ENCODE data around the gene STK39.
"Not testable (repeated sequence)": the region's sequence is repeated elsewhere in the genome, so short reads cannot be mapped to it uniquely, and the experiment has no call there.

The STK39 gene

DNA sequence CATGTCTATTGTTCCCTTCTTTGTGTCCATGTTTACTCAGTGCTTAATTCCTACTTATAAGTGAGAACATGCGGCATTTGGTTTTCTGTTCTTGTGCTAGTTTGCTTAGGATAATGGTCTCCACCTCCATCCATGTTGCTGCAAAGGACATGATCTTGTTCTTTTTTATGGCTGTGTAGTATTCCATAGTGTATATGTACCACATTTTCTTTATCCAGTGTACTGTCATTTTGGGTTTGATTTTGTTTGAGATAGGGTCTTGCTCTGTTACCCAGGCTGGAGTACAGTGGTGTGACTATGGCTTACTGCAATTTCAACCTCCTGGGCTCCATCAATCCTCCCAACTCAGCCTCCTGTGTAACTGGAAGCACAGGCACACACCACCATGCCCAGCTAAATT lies 125.2 kb downstream of the STK39 start:
- DNase-seq; intact Hi-C loops (cut with DNase I): not testable (repeated sequence)

DNA sequence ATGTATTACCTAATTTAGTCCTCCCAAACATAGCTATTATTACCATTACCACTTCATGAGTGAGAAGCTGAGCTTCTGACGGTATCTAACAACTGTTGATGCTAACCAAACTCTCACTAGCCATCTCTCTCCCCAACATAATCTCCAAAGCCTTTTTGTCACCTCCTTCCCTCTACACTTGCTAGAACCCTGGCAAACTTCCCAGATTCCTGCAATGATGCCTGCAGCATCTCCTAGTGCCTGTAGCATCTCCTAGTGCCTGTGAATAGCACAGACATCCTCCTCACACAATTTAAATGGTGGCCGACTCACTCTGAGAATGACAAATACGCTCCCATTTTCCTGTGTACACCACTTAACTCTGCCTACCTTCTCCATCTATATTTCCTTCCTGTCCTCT lies 126.7 kb downstream of the STK39 start:
- intact Hi-C loops (cut with DNase I), result no loop called here

DNA sequence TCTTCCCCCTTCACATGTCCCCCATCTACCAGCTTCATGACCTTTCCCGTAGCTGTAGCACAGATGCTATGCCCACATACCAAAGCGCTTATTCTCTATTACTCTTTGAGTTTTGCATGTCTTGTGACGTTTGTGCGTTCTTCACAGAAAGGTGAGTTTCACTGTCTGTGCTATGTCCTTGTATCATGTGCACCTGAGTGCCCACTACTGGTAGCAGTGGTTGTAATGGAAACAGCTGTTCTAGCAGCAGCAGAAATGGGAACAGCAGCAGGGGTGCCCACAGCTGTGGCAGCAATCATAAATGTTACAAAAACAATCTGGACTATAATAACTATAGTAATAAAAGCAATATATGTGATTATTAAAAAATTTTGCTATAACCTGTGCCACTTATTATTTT lies 127.1 kb downstream of the STK39 start:
- DNase-seq, result no peak
- intact Hi-C loops (cut with DNase I), result no loop called here

More for the DNA sequence above, 126.7 kb downstream of the STK39 start:
- DNase-seq, result peak in 3 of 42 donors; percentile 20 to 46 (median 28)

DNA sequence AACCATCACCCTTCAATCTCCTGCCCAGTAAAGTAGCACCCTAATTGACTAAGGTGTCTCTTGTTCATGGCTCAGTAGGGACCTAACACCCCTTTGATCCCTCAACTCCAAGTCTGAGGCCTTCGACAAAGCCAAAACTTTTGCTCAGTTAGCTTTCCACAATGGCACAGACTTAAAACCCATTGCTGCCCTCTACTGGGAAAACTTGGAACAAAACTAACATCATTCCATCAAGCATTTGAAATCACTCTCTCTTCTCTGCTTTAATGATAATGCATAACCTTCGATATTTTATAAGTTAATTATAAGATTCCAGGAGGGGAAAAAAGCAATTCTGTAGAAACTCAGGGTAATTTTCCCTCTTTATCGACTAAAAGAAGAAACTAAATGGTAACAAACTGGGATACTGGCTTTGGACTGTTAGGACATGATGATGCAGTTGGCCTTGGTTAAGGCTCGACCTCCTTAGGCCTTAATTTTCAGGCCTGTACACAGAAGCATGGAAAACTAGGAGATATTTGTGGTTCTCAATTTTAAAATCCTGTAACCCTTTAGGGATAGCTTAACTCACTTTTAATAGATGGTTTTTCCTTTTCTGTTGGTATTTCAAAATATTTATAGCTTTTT lies 127.8 kb downstream of the STK39 start:
- intact Hi-C loops (cut with DNase I), result loop anchor here (5.0 to 10.0 kb wide), 2 partner anchors 152 to 825 kb away; partner anchors contain the start of gene B3GALT1
- DNase-seq, result peak in 12 of 42 donors; percentile 23 to 79 (median 51)

DNA sequence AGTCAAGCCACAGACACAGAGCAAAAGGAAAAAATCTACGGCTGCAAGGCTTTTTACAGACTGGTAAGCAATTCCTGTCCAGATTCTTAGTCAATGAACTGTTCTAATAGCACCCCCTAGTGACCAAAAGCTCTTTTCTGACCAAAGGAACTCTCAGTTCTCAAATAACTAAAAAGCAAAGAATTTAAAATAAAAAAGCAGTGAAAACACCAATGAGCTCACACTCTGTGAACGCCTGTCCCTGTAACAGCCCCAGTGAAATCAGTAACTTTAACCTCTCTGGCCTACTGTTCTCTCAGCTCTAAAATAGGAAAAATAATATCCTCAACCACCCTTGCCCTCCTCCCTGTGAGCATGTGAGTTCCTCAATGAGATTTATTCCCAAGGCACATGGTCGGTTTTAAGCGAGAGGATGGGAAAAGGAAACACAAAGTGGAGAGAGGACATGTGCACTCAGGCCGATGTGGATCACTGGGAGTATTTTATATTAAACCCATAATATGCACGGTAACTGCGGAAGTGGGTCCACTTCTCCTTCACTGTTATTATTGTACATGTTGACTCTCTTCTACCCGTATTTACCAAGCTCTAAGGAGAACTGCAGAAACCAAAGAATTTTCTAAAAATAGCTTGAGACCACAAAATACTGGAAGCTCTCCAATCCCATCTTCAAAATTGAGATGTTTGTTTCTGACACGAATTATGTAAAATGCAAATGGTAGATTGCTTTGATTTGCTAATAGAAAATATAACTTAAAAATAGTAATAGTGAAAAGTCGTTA lies 128.5 kb downstream of the STK39 start:
- intact Hi-C loops (cut with DNase I), result loop anchor here (5.0 to 10.0 kb wide), 2 partner anchors 152 to 824 kb away; partner anchors contain the start of gene B3GALT1
- DNase-seq, result peak in 12 of 42 donors; percentile 12 to 79 (median 54)

DNA sequence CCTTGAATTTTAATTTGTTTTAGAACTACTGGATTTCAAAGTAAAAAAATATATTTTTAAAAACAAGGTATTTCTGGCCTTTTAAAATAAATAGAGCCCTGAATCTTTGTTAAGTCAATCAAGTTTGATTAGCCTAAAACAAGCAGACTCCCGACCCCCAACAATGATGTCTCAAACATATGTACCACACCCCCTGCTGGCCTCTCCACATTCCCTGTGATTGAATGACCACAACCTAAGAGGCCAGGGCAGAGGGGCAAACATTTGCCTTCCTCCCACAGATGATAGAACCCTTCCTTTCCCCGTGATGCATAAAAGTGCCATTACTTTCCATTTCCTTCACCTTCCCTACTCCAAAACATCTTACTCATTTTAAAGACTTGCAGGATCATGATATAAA lies 130.9 kb downstream of the STK39 start:
- DNase-seq, result no peak
- intact Hi-C loops (cut with DNase I), result loop anchor here (5.0 to 10.0 kb wide), 2 partner anchors 149 to 822 kb away; partner anchors contain the start of gene B3GALT1

DNA sequence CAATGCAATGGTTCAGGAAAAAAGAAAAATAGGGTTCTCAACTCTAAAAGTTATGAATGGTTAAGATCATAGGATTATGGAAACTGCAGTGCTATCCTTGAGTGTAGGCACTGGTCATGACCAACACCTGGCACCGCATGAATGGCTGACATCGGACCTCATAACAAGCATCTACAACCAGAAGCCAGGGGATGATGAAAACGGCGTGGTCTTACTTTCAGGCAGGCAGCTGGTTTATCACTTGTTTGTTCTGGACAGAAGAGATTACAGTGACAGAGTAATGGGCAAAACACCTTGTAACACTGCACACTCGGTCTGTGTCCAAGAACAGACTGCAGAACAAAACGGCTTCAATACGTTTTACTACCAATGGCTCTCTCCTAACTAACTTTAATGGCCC lies 132.8 kb downstream of the STK39 start:
- intact Hi-C loops (cut with DNase I), result loop anchor here (5.0 to 10.0 kb wide), 2 partner anchors 147 to 820 kb away; partner anchors contain the start of gene B3GALT1
- no peak for DNase-seq

DNA sequence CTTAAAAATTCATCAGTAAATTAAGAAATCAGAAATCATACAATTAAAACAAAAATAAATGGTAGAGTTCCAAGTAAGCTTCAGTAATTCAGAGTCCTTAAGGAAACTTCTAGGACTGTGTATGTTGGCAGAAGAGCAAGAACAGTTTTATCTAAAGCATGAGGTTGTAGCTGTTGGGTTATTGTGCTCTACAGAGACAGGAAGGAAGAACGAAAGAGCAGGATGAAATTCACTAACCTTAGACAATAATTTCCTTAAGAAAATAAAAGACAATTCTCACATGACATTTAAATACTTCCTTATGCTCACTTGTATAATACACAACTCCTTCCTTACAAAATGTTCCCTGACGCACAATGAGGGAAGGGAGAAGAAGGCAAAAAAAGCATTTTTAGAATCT lies 133.4 kb downstream of the STK39 start:
- intact Hi-C loops (cut with DNase I), result loop anchor here (10.0 kb wide), 1 partner anchor 819 kb away; the partner anchor contains the start of gene B3GALT1

DNA sequence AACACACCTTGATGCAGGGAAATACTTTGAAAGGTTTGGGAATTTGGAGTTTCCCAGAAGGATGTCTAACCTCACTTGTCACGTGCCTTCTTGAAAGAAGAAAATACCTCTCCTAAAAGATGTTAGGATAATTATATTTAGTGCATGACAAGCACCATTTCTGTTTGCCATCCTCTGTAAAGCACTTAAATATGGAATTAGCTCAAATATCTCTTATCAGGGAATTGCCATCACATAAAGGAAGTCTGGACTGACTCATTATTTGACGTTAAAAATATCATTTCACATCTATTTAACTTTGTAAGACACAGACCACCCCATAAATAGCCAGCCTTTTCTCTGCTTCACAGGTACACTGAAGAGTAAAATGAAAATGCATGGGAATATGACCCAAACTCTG lies 140.1 kb downstream of the STK39 start:
- DNase-seq, result no peak
- intact Hi-C loops (cut with DNase I), result no loop called here

More for the DNA sequence above, 133.4 kb downstream of the STK39 start:
- no peak for DNase-seq

DNA sequence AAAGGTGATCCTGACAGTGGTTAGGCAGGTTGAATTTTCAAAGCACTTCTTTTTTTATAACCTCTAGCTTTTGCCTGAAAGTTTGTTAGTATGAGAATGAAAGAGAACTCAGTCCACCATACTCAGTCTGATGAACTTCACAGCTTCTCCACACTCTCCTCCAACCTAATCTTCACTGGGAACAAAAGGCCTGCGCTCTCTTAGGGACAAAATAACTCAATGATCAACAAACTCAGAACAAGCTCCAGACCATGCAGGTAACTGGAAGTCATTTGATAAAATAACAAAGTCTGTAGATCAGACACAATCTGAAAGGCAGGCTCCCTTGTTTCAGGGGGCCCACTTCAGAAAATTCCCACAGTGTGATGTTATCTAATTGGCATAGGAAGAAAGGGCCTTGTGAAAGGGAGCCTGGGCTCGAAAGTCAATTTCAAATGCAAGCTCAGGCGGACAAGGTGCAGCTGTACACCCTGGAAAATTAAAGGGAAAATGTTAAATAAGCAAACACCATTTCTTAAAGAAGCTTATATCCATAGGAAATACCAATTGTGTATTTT lies 142.2 kb downstream of the STK39 start:
- intact Hi-C loops (cut with DNase I), result no loop called here
- no peak for DNase-seq

DNA sequence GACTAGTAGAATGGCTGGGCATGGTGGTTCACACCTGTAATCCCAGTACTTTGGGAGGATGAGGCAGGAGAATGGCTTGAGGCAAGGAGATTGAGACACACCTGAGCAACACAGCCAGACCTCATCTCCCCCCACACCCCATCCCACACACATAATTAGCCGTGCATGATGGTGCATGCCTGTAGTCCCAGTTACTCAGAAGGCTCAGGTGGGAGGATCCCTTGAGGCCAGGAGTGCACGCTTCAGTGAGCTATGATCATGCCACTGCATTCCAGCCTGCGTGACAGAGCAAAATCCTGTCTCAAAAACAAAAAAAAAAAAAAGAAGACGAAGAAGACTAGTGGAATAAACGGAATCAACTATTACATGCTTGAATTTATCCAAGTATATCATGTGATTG lies 150.0 kb downstream of the STK39 start:
- intact Hi-C loops (cut with DNase I), result no loop called here
- peak in 3 of 42 donors; percentile 23 to 25 (median 24) for DNase-seq

DNA sequence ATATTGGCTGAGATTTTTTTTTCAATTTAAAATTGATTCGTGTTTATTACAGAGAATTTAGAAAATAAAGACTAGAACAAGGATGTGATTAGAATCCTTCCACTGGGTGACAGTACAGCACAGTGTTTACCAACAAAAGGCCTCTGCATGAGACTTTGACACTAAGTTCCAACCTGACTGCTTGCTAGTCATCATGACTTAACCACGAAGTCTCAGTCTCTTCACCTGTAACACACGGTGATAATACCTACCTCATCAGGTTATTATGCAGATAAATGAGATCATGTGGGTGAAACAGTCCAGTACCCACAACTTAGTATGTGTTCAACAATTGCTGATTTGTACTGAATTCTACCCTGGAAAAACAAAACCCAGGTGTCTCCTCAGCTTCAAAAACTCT lies 151.2 kb downstream of the STK39 start:
- intact Hi-C loops (cut with DNase I), result no loop called here
- no peak for DNase-seq

DNA sequence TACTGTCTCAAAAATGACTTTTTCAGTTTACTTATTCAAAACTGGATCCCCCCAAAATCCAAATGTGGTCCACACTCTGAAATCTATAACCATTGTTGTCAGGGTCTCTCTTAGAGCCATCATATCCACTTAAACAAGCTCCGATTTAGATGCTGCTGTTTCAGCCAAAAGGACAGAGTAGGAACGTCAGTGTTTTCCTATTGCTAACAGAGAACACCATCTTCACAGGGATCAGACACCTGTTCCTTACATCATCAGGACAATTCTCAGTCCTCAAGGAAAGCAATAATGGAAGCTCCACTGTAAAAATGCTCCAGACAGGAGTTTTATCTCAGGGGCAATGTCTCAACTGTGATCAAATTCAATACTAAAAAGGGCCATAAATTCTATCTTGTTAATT lies 155.4 kb downstream of the STK39 start:
- intact Hi-C loops (cut with DNase I), result no loop called here
- no peak for DNase-seq

DNA sequence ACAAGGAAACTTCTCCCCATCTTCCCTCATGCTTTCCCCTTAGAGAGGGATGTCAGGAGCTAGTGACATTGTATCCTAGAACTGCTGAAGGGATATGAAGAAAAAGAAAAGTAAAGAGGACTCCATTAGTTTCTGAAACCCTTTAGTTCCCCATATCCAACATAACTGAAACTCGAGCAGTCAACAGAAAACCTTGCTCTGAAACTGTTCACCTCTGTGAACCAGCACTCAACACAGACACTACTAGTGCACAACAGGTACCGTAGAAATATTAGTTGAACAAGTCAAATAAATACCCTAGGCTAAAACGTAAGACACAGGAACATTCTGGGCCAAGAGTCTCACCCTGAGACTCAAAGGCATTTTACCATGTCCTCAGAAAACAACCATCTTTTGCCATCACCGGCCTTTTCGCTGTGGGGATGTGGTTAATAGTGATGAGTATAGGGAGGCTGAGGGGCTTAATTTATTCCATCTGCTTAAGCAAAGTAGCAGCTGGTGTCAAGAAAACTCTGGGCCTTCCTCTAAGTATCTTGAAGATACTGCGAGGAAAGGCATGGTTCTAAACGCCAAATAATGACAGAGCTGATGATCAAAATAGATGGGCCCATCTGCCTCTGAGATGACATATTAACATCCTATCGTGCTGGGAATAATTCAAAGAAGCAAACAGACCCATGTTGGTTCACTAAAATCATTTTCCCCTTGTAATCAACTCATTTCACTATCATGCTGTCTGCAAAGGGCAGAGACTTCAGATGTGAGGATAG lies 156.8 kb downstream of the STK39 start:
- intact Hi-C loops (cut with DNase I), result no loop called here
- no peak for DNase-seq

DNA sequence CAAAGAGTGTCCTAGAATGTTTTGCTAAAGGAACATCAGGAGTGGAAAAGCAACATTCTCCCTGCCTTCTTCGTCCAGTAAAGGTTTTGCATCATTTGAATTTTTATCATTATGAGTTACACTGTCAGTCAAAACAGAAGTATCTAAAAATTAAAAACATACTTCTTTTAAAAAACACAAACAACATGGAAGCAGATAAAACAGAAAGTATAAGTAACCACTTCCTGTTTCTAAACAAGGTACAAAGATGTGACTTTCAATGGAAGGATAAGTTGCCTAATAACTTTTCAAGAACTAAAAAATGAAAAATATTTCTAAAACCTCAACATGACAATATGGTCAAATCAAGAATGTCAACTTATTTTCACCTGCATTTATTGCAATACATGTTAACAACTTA lies 158.2 kb downstream of the STK39 start:
- intact Hi-C loops (cut with DNase I), result no loop called here

DNA sequence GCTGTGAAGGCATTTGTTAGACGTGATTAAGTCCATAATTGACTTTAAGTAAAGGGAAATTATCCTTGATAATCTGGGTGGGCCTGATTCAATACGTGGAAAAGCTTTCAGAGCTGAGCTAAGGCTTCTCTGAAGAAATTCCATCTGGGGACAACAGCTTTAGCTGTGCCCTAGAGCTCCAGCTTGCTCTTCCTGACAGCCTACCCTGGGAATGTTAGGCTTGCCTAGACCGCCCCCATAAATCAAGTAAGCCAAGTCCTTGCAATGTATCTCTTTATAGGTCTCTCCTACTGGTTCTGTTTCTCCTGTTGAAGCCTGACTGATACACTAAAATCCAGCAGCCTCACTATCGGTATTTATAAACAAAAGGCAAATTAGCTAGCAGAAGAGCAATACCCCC lies 160.0 kb downstream of the STK39 start:
- intact Hi-C loops (cut with DNase I), result no loop called here
- no peak for DNase-seq

More for the DNA sequence above, 158.2 kb downstream of the STK39 start:
- no peak for DNase-seq

DNA sequence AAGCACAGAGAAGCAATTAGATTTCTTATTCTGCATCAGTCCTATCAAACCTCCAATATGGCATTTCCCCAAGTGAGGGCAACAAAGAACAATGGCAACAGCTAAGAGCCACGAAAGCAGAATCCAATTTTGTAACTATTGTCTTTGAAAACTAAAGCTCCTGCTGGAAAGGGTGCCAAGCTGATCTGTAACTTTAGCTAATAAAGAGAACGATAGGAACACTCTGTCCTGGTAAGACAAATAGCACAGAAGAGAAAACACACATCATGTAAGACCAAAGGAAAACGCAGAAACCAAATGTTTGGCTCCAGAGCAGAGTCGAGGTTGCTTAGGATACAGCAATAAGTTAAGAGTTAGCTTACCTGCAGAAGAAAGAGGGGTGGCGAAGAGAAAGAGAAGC lies 160.5 kb downstream of the STK39 start:
- peak in 5 of 42 donors; percentile 21 to 54 (median 28) for DNase-seq
- intact Hi-C loops (cut with DNase I), result no loop called here

DNA sequence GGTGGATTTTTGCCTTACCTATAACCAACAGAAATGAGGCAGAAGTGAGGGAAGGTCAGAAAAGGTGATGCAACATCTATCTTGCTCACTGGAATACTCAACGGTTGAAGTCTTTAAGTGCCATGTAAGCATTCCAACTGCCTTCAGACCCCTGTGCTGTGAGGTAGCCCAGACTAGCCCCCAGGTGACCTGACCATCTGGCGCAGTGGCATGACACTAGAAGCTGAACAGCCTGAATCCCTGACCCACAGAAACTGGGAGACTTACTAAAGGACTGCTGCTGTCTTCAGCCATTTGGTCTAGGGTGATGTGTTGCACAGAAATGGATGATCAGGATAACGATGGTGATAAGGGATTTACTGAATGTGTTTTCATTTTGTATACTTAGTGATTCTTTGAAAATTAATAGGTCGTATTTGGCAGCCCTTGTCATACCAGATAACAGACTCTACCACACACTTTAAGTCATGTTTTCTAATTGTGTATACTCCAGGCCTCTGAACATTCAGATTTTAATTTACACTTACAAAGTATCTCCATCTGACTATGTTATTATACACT lies 161.5 kb downstream of the STK39 start:
- intact Hi-C loops (cut with DNase I), result no loop called here

DNA sequence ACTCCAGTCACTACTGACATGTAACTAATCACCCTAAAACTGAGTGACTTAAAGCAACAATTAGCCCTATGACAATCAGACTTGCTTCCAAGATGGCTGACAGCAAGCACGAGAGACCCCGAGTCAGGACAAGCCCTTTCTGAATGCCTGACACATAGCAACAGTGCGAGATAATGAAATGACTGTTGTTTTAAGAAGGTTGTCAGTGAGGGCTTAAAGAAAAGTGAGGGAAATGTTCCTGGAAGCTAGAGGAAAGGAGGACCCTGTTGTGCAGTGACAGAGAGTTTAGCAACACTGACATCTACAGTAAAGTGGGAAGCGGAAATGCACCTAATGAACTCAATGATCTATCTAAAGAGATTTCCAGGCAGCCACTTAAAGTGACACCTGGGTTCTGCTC lies 163.1 kb downstream of the STK39 start:
- DNase-seq, result no peak
- intact Hi-C loops (cut with DNase I), result no loop called here

More for the DNA sequence above, 161.5 kb downstream of the STK39 start:
- no peak for DNase-seq
